HG03064 (cell line): ENCODE results near the gene TACC2.

Experiments
- ATAC-seq: cut with Tn5 transposase; IDR thresholded peaks from one replicate; pipeline ENCODE4 v1.9.1; 2021; ENCODE audit warnings: low read depth; ENCODE audit not compliant: unreplicated experiment

Gene TACC2

DNA sequence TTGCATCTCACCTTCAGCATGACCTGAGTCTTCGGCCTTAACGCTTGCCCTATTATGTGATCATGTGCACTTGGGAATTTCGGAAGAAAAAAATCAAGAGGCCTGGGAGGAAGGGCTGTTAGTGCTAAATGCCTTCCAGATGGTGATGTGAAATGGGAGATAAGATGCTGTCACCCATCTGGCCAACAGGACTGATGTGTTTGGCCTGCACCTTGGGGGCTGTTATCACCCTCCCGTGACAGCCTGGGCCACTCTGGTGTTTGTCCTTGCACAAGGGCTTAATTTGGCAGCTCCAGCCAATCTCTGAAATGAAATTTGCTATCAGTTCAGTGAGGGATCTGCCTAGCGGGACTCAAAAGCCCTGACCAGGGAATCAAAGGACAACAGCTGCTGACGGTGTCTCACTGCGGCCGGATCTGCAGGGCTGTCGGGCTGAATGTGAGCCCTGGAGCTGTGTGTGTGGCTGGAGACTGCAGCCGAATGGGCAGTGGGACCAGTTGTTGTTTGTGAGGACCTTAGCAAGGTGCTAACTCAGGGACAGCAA, 150.7 kb downstream of the TACC2 start:
- ATAC-seq, result no peak

GRCh38 chr10:122140461-122140902, 151.5 kb downstream of the TACC2 start:
- no peak for ATAC-seq

DNA sequence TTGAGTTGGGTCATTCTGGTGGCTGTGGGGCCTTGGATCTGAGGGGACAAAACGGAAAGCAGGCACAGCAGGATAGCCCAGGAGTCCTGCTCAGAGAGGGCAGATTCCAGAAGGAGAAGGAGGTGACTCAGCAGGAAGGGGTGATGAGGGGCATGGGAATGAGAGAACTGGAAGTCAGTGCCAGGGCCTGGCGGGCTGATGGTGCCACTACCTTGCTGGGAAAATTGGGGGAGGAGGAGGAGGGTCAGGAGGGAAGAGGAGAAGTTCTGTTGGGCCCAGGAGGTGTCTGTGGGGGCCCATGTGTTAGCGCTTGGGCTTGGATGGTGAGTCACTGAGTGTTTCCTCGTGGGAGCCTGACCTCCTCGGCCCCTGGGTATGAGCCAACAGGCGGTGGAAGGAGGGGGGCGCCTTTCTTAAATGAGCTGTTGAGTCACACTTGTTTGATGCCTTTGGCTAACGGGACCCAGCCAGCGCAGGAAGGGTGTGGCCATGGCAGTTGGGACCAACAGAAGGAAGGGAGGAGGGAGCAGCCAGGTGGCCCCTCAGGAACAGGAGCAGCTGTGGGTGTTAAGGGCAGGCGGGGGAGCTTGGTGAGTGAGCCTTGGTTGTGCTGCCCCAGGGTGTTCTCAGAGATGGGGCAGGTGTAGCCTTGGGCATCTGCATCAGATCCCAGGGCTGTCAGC, 152.1 kb downstream of the TACC2 start:
- no peak for ATAC-seq

GRCh38 chr10:122141821-122142640, 153.1 kb downstream of the TACC2 start:
- ATAC-seq, result no peak

DNA sequence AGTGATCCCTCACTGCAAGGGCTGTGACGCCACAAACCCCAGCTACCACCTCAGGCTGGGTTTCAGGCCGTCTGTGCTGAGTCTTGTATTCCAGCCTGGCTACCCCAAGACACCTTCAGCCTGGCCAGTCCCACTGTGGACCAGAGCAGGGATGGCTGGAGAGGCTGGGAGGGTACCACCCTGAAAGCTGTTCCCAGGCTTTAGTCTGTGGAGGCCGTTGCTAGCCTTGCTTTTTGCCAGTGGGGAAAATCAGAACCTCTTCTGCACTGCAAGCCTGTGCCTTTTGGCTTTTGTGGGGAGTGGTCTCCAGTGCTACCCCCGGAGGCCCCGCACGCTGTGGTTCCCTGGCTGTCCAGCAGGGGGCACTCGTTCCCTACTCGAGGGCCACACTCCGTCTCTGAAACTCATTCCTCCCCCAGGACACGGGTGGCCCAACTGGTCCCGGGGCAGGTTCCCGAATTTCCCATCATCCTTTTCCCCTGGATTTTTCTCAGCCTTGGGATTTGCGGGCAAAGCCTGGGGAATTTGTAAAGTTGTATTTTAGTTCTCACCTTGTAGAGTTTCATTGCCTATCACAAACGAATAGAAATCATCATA, 153.8 kb downstream of the TACC2 start:
- no peak for ATAC-seq

GRCh38 chr10:122143238-122143841, 154.4 kb downstream of the TACC2 start:
- no peak for ATAC-seq

- ATAC-seq, result no peak
Measured at GRCh38 chr10:122144199-122144598, 155.2 kb downstream of the TACC2 start.

- no peak for ATAC-seq
Measured at GRCh38 chr10:122145113-122145512, 156.2 kb downstream of the TACC2 start.

DNA sequence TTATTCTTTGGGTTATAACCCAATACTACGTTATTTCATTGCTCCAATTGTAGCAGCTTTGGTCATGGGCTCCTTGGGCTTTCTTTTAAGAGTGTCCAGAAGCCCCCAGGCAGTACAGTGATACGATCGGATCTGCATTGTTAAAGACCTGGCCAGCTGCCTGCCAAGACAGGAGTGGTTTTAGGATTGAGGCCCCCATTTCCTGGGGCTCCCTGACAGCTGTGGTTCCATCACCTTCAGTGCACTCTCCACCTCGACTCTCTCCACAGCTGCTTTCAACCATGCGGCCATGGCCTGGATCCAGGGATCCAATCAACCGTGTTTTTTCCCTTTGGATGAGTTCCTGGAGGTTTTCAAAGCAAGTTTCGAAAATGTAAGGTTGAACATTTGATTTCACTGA, 158.7 kb downstream of the TACC2 start:
- ATAC-seq, result no peak

GRCh38 chr10:122148876-122149560, 160.1 kb downstream of the TACC2 start:
- no peak for ATAC-seq

GRCh38 chr10:122149561-122150505, 160.9 kb downstream of the TACC2 start:
- no peak for ATAC-seq

- ATAC-seq, result no peak
Measured at GRCh38 chr10:122151121-122151694, 162.2 kb downstream of the TACC2 start.

DNA sequence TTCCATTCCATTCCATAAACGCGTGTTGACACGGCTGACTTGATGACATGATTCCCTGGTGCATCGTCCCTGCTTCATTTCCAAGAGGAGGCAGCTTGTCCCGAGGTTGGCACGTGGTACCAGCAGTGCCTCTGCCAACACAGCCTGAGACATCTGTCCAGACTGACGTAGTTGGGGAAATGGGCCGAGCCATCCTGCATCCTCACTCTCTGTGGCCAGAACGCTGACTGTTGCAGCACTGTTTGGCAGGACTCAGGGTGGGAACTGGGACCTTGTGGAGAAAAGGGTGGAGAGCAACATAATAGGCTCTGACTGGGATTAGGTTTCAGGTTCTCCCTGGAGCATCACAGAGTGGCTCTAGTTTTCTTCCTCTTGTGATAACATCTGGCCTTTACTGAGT, 163.6 kb downstream of the TACC2 start:
- no peak for ATAC-seq

- ATAC-seq, result no peak
Measured at GRCh38 chr10:122154031-122154544, 165.1 kb downstream of the TACC2 start.

DNA sequence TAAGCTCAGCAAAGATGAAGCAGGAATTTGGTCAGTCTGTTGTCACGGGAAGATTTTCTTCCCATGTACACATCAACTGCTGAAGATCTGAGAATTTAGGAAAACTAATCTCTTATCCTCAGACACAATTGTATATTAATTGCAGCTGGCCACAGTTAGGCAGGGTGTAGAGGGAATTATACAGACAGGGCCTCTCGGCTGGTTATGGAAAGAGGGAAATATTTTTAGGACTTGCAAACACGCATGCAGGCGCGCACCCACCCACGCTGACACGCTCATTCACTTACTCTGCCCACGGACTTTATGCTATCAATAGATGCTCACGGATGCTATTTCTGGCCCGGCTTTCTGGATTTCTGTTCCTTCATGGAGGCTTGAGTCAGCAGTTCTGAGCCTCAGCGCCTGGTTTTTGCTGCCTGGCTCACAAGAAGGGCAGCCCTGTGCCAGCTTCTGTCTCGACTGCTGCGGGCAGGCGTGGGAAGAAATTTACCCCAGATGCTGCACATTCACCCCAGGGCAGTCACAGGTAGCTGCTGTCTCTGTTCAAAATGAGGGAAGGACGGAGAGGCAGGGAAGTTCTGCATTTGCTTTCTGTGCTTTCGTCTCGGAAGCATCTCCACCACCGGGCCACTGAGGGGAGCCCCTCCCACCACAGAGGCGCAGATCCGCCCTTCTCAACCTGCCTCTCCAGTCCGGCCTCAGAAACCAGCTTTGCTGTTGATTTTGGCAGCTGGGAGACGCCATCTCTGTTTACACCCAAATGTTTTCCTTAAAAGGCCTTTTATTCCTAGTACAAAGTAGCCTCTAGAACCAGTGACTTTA, 165.8 kb downstream of the TACC2 start:
- ATAC-seq, result no peak

GRCh38 chr10:122157451-122157850, 168.5 kb downstream of the TACC2 start:
- no peak for ATAC-seq

DNA sequence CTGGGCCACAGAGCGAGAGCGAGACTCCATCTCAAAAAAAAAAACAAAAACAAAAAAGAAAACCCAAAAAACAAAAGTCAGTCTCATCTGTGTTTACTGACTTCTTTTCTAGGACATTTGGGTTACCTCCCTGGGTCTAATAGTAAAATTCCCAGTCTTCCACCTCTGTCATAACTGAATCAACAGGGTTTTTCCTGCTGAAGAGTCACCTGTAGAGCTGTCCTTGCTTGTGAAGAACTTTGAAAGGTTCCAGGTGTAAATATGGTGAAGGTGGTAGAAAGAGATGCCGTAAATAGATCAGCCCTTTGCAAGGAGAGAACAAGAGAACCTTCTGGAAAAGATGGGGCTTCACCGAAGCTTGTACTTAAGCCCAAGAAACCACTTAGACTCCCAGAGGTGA, 169.4 kb downstream of the TACC2 start:
- ATAC-seq, result no peak
